ENCODE results near the gene ZNF784.

GRCh38 chr19:55671054-55671378, 46.6 kb upstream of the ZNF784 start:
- TF ChIP-seq POLR2AphosphoS5 (IDR thresholded peaks at IDR 0.05; ENCODE audit: low read depth, low read length) (no peak), TAF1 (IDR thresholded peaks at IDR 0.05; ENCODE audit: borderline replicate concordance, insufficient read depth, low read length) (no peak), FOXP2 (optimal IDR thresholded peaks at IDR 0.05; ENCODE audit: borderline replicate concordance, extremely low read depth, extremely low read length, insufficient read depth) (no peak), SIN3A (IDR thresholded peaks at IDR 0.05; ENCODE audit: borderline replicate concordance, insufficient read depth, low read length) (no peak)
- TF ChIP-seq, protein P1, sequence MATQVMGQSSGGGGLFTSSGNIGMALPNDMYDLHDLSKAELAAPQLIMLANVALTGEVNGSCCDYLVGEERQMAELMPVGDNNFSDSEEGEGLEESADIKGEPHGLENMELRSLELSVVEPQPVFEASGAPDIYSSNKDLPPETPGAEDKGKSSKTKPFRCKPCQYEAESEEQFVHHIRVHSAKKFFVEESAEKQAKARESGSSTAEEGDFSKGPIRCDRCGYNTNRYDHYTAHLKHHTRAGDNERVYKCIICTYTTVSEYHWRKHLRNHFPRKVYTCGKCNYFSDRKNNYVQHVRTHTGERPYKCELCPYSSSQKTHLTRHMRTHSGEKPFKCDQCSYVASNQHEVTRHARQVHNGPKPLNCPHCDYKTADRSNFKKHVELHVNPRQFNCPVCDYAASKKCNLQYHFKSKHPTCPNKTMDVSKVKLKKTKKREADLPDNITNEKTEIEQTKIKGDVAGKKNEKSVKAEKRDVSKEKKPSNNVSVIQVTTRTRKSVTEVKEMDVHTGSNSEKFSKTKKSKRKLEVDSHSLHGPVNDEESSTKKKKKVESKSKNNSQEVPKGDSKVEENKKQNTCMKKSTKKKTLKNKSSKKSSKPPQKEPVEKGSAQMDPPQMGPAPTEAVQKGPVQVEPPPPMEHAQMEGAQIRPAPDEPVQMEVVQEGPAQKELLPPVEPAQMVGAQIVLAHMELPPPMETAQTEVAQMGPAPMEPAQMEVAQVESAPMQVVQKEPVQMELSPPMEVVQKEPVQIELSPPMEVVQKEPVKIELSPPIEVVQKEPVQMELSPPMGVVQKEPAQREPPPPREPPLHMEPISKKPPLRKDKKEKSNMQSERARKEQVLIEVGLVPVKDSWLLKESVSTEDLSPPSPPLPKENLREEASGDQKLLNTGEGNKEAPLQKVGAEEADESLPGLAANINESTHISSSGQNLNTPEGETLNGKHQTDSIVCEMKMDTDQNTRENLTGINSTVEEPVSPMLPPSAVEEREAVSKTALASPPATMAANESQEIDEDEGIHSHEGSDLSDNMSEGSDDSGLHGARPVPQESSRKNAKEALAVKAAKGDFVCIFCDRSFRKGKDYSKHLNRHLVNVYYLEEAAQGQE (IDR thresholded peaks at IDR 0.05; ENCODE audit: insufficient read depth in 1 of 2, low read depth in 2 of 2, low read length in 2 of 2): no peak

Data from PFSK-1 (cell line).